GM12878 (cell line): ENCODE results near the gene RAB24. TPM values are rescaled to one million over a fixed set of nuclear protein-coding genes. Genes with fewer than 3 reads are reported as not detected.
A peak's percentile ranks its signal among the peaks of the same experiment; 100 is the strongest.

ENCODE experiments used
- ATAC-seq: fragments of 200-7000 bp; cut with Tn5 transposase; 3 replicates; pipeline ENCODE4 v1.9.1; 2020; ENCODE audit warnings: mild to moderate bottlenecking, moderate library complexity
- BruUV-seq: library from RNA; stranded (reverse); fragments of 400-500 nt; replicated peaks from 2 replicates; lab custom pipeline; 2021; lab: Mats Ljungman, UMichigan
- CTCF ChIA-PET: fragments of 300-600 bp; sonication (Branson Sonifier 250); formaldehyde crosslinking; extraction: SDS; loops from one replicate; lab custom pipeline; 2021; ENCODE audit warnings: inconsistent platforms; lab: Yijun Ruan, JAX
- POLR2A ChIA-PET: fragments of 350-600 bp; formaldehyde crosslinking; extraction: SDS; loops from one replicate; lab custom pipeline; 2021; ENCODE audit warnings: inconsistent platforms; lab: Charles Lee
- RAD21 ChIA-PET: fragments of 300-600 bp; sonication (Branson Sonifier 250); formaldehyde crosslinking; loops from one replicate; lab custom pipeline; 2023; ENCODE audit warnings: antibody characterized with exemption; ENCODE audit not compliant: unreplicated experiment; lab: Charles Lee
- SMC1A ChIA-PET: fragments of 300-600 bp; sonication (Branson Sonifier 250); formaldehyde crosslinking; loops from one replicate; lab custom pipeline; 2023; ENCODE audit not compliant: unreplicated experiment, uncharacterized antibody; lab: Charles Lee
- DNase-seq: peaks from one replicate; pipeline ENCODE4 v3.0.0-alpha.2; 2011; ENCODE audit warnings: low read depth, low spot score
- FAIRE-seq: peaks from 3 replicates; lab custom pipeline; 2011; peaks lifted over from hg19 to GRCh38; lab: Jason Lieb, UNC
- H2AFZ ChIP-seq: 2 replicates; pipeline ENCODE4 v1.6.0; 2011; ENCODE audit warnings: low read depth, low read length, control low read depth; ENCODE audit not compliant: control insufficient read depth
- H3K27ac ChIP-seq: 2 replicates; pipeline ENCODE4 v1.5.1; 2011; ENCODE audit warnings: control low read depth; ENCODE audit not compliant: control insufficient read depth, insufficient read depth
- H3K27me3 ChIP-seq, 2 experiments: replicated peaks in 1 of 2; 2 replicates each; pipeline versions ENCODE4 v1.6.0 to v1.6.1; 2011; ENCODE audit warnings: low read length in 1 of 2; ENCODE audit not compliant: control insufficient read depth in 2 of 2, insufficient read depth in 2 of 2
- H3K36me3 ChIP-seq, 2 experiments: 2 replicates each; pipeline ENCODE4 v1.5.1; 2011; ENCODE audit warnings: low read length in 1 of 2; ENCODE audit not compliant: control insufficient read depth in 2 of 2, insufficient read depth in 2 of 2
- H3K4me1 ChIP-seq: 2 replicates; pipeline ENCODE4 v1.6.1; 2011; ENCODE audit warnings: mild to moderate bottlenecking, low read length, moderate library complexity, mixed read lengths; ENCODE audit not compliant: control insufficient read depth, insufficient read depth
- H3K4me2 ChIP-seq: 2 replicates; pipeline ENCODE4 v1.6.0; 2011; ENCODE audit warnings: control low read depth; ENCODE audit not compliant: control insufficient read depth, insufficient read depth
- H3K4me3 ChIP-seq: fragments of 200-600 bp; sonication (generic); 2 replicates; pipeline ENCODE4 v1.5.1; 2016
- H3K79me2 ChIP-seq: 2 replicates; pipeline ENCODE4 v1.6.0; 2011; ENCODE audit warnings: low read length; ENCODE audit not compliant: control insufficient read depth, insufficient read depth
- H3K9ac ChIP-seq: 2 replicates; pipeline ENCODE4 v1.8.0; 2011; ENCODE audit warnings: low read length, control low read depth, mixed read lengths; ENCODE audit not compliant: control insufficient read depth, insufficient read depth
- H3K9me3 ChIP-seq: replicated peaks from 3 replicates; pipeline ENCODE4 v1.5.1; 2011; ENCODE audit warnings: mild to moderate bottlenecking, low read length; ENCODE audit not compliant: control insufficient read depth, insufficient read depth
- H4K20me1 ChIP-seq: 2 replicates; pipeline ENCODE4 v1.6.0; 2011; ENCODE audit not compliant: control insufficient read depth, insufficient read depth
- ATF3 ChIP-seq: IDR thresholded peaks from 2 replicates; pipeline ENCODE4 v1.6.1; 2011; ENCODE audit warnings: low read depth, mild to moderate bottlenecking, low read length, moderate library complexity, borderline replicate concordance; ENCODE audit errors: extremely low read depth
- BMI1 ChIP-seq: fragments of 450-650 bp; IDR thresholded peaks from 2 replicates; pipeline ENCODE4 v1.6.1; 2016; ENCODE audit warnings: mild to moderate bottlenecking, moderate library complexity, borderline replicate concordance
- CEBPB ChIP-seq, 2 experiments: fragments of 150-350 bp in 1 of 2; IDR thresholded peaks; 2 replicates each; pipeline ENCODE4 v1.6.1; 2012 to 2014; ENCODE audit warnings: low read depth in 2 of 2, low read length in 2 of 2, borderline replicate concordance in 1 of 2, inconsistent platforms in 1 of 2
- CHD1 ChIP-seq: IDR thresholded peaks from 2 replicates; pipeline ENCODE4 v1.6.1; 2012; ENCODE audit warnings: low read depth, low read length, improper control_type of control experiment
- CHD4 ChIP-seq: fragments of 200-600 bp; sonication (generic); IDR thresholded peaks from 2 replicates; pipeline ENCODE4 v1.6.1; 2016; ENCODE audit warnings: mild to moderate bottlenecking
- E2F4 ChIP-seq: IDR thresholded peaks from 2 replicates; pipeline ENCODE4 v1.6.1; 2012; ENCODE audit warnings: low read depth, low read length, improper control_type of control experiment
- ELK1 ChIP-seq: IDR thresholded peaks from 2 replicates; pipeline ENCODE4 v1.6.1; 2012; ENCODE audit warnings: low read depth, low read length, improper control_type of control experiment
- KAT2A ChIP-seq: conservative IDR thresholded peaks from 2 replicates; pipeline ENCODE4 v1.6.1; 2011; ENCODE audit warnings: low read depth, low read length; ENCODE audit not compliant: control insufficient read depth
- MYB ChIP-seq: fragments of 150-350 bp; IDR thresholded peaks from 2 replicates; pipeline ENCODE4 v1.6.1; 2014; ENCODE audit warnings: mild to moderate bottlenecking, low read depth, low read length, borderline replicate concordance
- MYC ChIP-seq: IDR thresholded peaks from 2 replicates; pipeline ENCODE4 v1.6.1; 2011; ENCODE audit warnings: mild to moderate bottlenecking, low read length, moderate library complexity, inconsistent platforms; ENCODE audit not compliant: insufficient read depth, insufficient replicate concordance, insufficient read length, severe bottlenecking
- SIX5 ChIP-seq: IDR thresholded peaks from 2 replicates; pipeline ENCODE4 v1.6.1; 2011; ENCODE audit warnings: mild to moderate bottlenecking, low read depth, low read length, moderate library complexity; ENCODE audit not compliant: severe bottlenecking
- SMAD1 ChIP-seq: fragments of 450-650 bp; IDR thresholded peaks from 2 replicates; pipeline ENCODE4 v1.6.1; 2018; ENCODE audit warnings: mild to moderate bottlenecking, low read depth; ENCODE audit not compliant: partially characterized antibody
- SMAD5 ChIP-seq: IDR thresholded peaks from 2 replicates; pipeline ENCODE4 v1.6.1; 2016; ENCODE audit warnings: antibody characterized with exemption, low read depth
- SP1 ChIP-seq: IDR thresholded peaks from one replicate; pipeline ENCODE4 v1.6.1; 2011; ENCODE audit warnings: low read depth, low read length
- STAT1 ChIP-seq: fragments of 450-650 bp; conservative IDR thresholded peaks from 2 replicates; pipeline ENCODE4 v1.6.1; 2014; ENCODE audit warnings: antibody characterized with exemption, mild to moderate bottlenecking
- SUPT20H ChIP-seq: IDR thresholded peaks from 2 replicates; pipeline ENCODE4 v1.6.1; 2011; ENCODE audit warnings: low read depth, mild to moderate bottlenecking, low read length, moderate library complexity, borderline replicate concordance; ENCODE audit not compliant: control insufficient read depth
- ZNF207 ChIP-seq: fragments of 450-650 bp; IDR thresholded peaks from 2 replicates; pipeline ENCODE4 v1.6.1; 2014; ENCODE audit warnings: antibody characterized with exemption, mild to moderate bottlenecking, borderline replicate concordance
- ZNF622 ChIP-seq: fragments of 450-650 bp; IDR thresholded peaks from 2 replicates; pipeline ENCODE4 v1.6.1; 2017; ENCODE audit warnings: mild to moderate bottlenecking, inconsistent platforms
- WGBS: methylation state at CpG from one replicate; pipeline ENCODE4 v1.1.6; 2016; ENCODE audit warnings: low lambda C conversion rate; ENCODE audit not compliant: insufficient replicate concordance, insufficient coverage; ENCODE audit errors: missing lambda C conversion rate; 5-methylcytosine and 5-hydroxymethylcytosine counted together
- in situ Hi-C: fragments of 300-500 bp; cut with MboI; formaldehyde crosslinking; loops from 9 replicates; pipeline ENCODE4 v1.14.3; 2018; ENCODE audit warnings: mixed read lengths
- intact Hi-C: fragments of 100-400 bp; cut with micrococcal nuclease; formaldehyde crosslinking; loops from one replicate; pipeline ENCODE4 v1.14.2; 2022; ENCODE audit not compliant: unreplicated experiment
- polyA plus RNA-seq, 11 experiments: library from polyadenylated mRNA; depleted of rRNA in 4 of 11; unstranded in 6 of 11; stranded (reverse) in 5 of 11; fragments of >200 nt; fragmentation: Nextera tagmentation in 4 of 11; fragmentation: Illumina TruSeq in 1 of 11; extraction: Ambion mirVana in 4 of 11; extraction: Trizol in 1 of 11; gene quantifications; 1 replicate in 1 of 11; 2 replicates in 10 of 11; pipeline versions ENCODE4 v1.2.1 to v1.2.3, GENCODE V29; 2011 to 2016; ENCODE audit warnings: inconsistent platforms in 2 of 11, missing spikeins in 2 of 11, low read depth in 1 of 11
- total RNA-seq, 4 experiments: library from RNA; depleted of rRNA in 3 of 4; stranded (reverse); fragments of >200 nt in 3 of 4; fragmentation: Illumina TruSeq in 1 of 4; extraction: Trizol in 1 of 4; gene quantifications; 2 replicates each; pipeline versions ENCODE4 v1.2.1 to v1.2.3, GENCODE V29; 2013 to 2021
- TF ChIP-seq, protein P1 (sequence below): IDR thresholded peaks from 2 replicates; pipeline ENCODE4 v1.6.1; 2012; ENCODE audit warnings: mild to moderate bottlenecking, low read depth, low read length

RAB24 gene
- total and polyA plus RNA-seq, 10 of the 15 experiments (the other 5 are each of a cell fraction or from before 2014, with no cell fraction given), result 8.0 to 44.4 (median 24.4) TPM

DNA sequence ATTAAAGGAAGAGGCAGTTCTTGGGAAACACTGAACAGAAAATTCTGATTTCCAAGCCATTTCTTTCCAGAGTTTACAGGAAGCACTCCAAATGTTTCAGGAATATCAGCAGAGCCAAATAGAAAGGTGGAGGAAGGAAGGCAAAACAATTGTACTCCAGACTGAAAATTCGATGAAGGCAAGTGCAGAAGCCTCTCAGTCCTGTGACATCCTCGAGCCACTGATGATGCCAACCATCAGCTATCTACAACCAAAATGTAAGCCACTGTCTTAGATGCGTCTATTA lies 45.8 kb upstream of the RAB24 start:
- peaks cover 13% of the 10 kb centered on the region for H3K4me1 ChIP-seq
- in situ Hi-C loops (no loop called here), intact Hi-C loops (no loop called here)
- no peak overlapping the region for H3K9ac ChIP-seq
- peak overlapping the region; percentile 90 for H3K4me2 ChIP-seq
- ChIA-PET RAD21 (interaction anchor here (0.9 to 1.0 kb wide), 2 partner anchors 9 to 21 kb away, joined by 3 read pairs; partner anchors contain the start of gene RGS14), CTCF (interaction anchor here (0.6 to 3.0 kb wide), 7 partner anchors 9 to 106 kb away, joined by 3 to 11 read pairs (median 5); no protein-coding TSS in a partner anchor), POLR2A (interaction anchor here (0.6 to 1.5 kb wide), 4 partner anchors 9 to 15 kb away, joined by 3 read pairs; partner anchors contain the start of gene RGS14), SMC1A (interaction anchor here (0.6 to 1.8 kb wide), 5 partner anchors 9 to 71 kb away, joined by 3 to 8 read pairs (median 4); partner anchors contain the start of gene RGS14)
- no peaks in the 10 kb centered on the region for H3K9me3 ChIP-seq
- no peak for FAIRE-seq
- BruUV-seq, result no TSS peak
- ATAC-seq, result no peak
- 0 out of 2 replicates have a peak, but pooled peaks cover 3% of the 10 kb centered on the region for H4K20me1 ChIP-seq
- no peak for DNase-seq
- no peak overlapping the region for H2AFZ ChIP-seq
- no peaks in the 10 kb centered on the region for H3K27me3 ChIP-seq
- WGBS, result 76% methylated on average over 3 of the region's 3 CpGs
- TF ChIP-seq CHD1, result no peak
- no peak for TF ChIP-seq SMAD1
- no peak for TF ChIP-seq ZNF622
- TF ChIP-seq ELK1, result no peak
- no peak for TF ChIP-seq STAT1
- no peak for TF ChIP-seq E2F4
- TF ChIP-seq SUPT20H, result no peak
- TF ChIP-seq CHD4, result no peak
- no peak for TF ChIP-seq ZNF207
- no peak for TF ChIP-seq ATF3
- TF ChIP-seq KAT2A, result no peak
- no peak for TF ChIP-seq MYC
- no peak for TF ChIP-seq SMAD5
- TF ChIP-seq, protein P1, sequence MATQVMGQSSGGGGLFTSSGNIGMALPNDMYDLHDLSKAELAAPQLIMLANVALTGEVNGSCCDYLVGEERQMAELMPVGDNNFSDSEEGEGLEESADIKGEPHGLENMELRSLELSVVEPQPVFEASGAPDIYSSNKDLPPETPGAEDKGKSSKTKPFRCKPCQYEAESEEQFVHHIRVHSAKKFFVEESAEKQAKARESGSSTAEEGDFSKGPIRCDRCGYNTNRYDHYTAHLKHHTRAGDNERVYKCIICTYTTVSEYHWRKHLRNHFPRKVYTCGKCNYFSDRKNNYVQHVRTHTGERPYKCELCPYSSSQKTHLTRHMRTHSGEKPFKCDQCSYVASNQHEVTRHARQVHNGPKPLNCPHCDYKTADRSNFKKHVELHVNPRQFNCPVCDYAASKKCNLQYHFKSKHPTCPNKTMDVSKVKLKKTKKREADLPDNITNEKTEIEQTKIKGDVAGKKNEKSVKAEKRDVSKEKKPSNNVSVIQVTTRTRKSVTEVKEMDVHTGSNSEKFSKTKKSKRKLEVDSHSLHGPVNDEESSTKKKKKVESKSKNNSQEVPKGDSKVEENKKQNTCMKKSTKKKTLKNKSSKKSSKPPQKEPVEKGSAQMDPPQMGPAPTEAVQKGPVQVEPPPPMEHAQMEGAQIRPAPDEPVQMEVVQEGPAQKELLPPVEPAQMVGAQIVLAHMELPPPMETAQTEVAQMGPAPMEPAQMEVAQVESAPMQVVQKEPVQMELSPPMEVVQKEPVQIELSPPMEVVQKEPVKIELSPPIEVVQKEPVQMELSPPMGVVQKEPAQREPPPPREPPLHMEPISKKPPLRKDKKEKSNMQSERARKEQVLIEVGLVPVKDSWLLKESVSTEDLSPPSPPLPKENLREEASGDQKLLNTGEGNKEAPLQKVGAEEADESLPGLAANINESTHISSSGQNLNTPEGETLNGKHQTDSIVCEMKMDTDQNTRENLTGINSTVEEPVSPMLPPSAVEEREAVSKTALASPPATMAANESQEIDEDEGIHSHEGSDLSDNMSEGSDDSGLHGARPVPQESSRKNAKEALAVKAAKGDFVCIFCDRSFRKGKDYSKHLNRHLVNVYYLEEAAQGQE, result no peak
- TF ChIP-seq SP1, result no peak
- TF ChIP-seq CEBPB (IDR thresholded peaks at IDR 0.05; ENCODE audit: borderline replicate concordance in 1 of 2, low read depth in 2 of 2, low read length in 2 of 2), result no peak
- TF ChIP-seq BMI1, result no peak
- no peak for TF ChIP-seq SIX5
- TF ChIP-seq MYB, result no peak
- peak overlapping the region; percentile 98; the same call in 1 of the 2 replicates for H3K4me3 ChIP-seq
- peaks cover 52% of the 10 kb centered on the region for H3K79me2 ChIP-seq
- H3K27ac ChIP-seq, result no peak overlapping the region
- H3K36me3 ChIP-seq, result peaks cover 0 to 11% of the 10 kb centered on the region in 2 experiments; a peak in 2 of 4 replicates
